Upper lobe of left lung (tissue), 6 donors: ENCODE results near the gene ACVR1. TPM values are rescaled to one million over a fixed set of nuclear protein-coding genes. Genes with fewer than 3 reads are reported as not detected.
A peak's percentile ranks its signal among the peaks of the same experiment; 100 is the strongest.

Experiments
- ATAC-seq, 2 donors: fragments of 200-7000 bp; cut with Tn5 transposase; one replicate each; pipeline ENCODE4 v1.9.1; 2022; ENCODE audit warnings: mild to moderate bottlenecking in 2 of 2, moderate library complexity in 2 of 2; ENCODE audit not compliant: low FRiP score in 2 of 2
- DNase-seq, 2 donors: peaks; one replicate each; pipeline ENCODE4 v3.0.0-alpha.2; 2019 to 2020
- H3K27ac ChIP-seq, 4 donors: fragments of 200-600 bp; sonication (generic); one replicate each; pipeline ENCODE4 v1.5.1; 2016 to 2019
- H3K27me3 ChIP-seq, 4 donors: fragments of 200-600 bp; sonication (generic); one replicate each; pipeline ENCODE4 v1.5.1; 2017 to 2019
- H3K36me3 ChIP-seq, 4 donors: fragments of 200-600 bp; sonication (generic); one replicate each; pipeline ENCODE4 v1.5.1; 2016 to 2019
- H3K4me1 ChIP-seq, 4 donors: fragments of 200-600 bp; sonication (generic); one replicate each; pipeline ENCODE4 v1.5.1; 2018 to 2019
- H3K4me3 ChIP-seq, 4 donors: fragments of 200-600 bp; sonication (generic); one replicate each; pipeline ENCODE4 v1.5.1; 2017 to 2019; ENCODE audit warnings: mild to moderate bottlenecking in 2 of 4, moderate library complexity in 1 of 4
- H3K9me3 ChIP-seq, 4 donors: fragments of 200-600 bp; sonication (generic); one replicate each; pipeline ENCODE4 v1.5.1; 2018 to 2019
- EP300 ChIP-seq, 4 donors: sonication (generic); formaldehyde crosslinking; IDR thresholded peaks; one replicate each; pipeline ENCODE4 v1.5.1; 2017; ENCODE audit warnings: antibody characterized with exemption in 4 of 4, control low read depth in 2 of 4
- POLR2A ChIP-seq, 4 donors: fragments of 450-650 bp; IDR thresholded peaks; one replicate each; pipeline ENCODE4 v1.5.1; 2016 to 2017; ENCODE audit warnings: antibody characterized with exemption in 4 of 4, mild to moderate bottlenecking in 2 of 4
- POLR2AphosphoS5 ChIP-seq, 2 donors: sonication (generic); formaldehyde crosslinking; IDR thresholded peaks; one replicate each; pipeline ENCODE4 v1.5.1; 2017; ENCODE audit warnings: antibody characterized with exemption in 2 of 2
- WGBS, 2 donors: methylation state at CpG; one replicate each; pipeline ENCODE4 v1.1.5; 2017 to 2018; 5-methylcytosine and 5-hydroxymethylcytosine counted together
- total RNA-seq, 6 donors: library from RNA; depleted of rRNA in 4 of 6; stranded (reverse); fragments of >200 nt in 4 of 6; gene quantifications; one replicate each; pipeline versions ENCODE4 v1.1.0 to v1.2.1, GENCODE V29; 2016 to 2021
- TF ChIP-seq, protein P1 (sequence below), 6 experiments: fragments of 450-650 bp in 4 of 6; fragments of 200-600 bp in 2 of 6; sonication (generic) in 2 of 6; IDR thresholded peaks; one replicate each; pipeline ENCODE4 v1.5.1; 2016 to 2019; ENCODE audit warnings: antibody characterized with exemption in 6 of 6
- donor health status: DM: no; HTN: no; CAD: no; lungs with moderate emphysema.
- donor health status: DM: no; HTN: yes; CAD: no; lungs with severe emphysema.

The ACVR1 gene
- total RNA-seq, 6 donors from 2014 or later: 16.4 to 38.8 (median 25.8) TPM

DNA sequence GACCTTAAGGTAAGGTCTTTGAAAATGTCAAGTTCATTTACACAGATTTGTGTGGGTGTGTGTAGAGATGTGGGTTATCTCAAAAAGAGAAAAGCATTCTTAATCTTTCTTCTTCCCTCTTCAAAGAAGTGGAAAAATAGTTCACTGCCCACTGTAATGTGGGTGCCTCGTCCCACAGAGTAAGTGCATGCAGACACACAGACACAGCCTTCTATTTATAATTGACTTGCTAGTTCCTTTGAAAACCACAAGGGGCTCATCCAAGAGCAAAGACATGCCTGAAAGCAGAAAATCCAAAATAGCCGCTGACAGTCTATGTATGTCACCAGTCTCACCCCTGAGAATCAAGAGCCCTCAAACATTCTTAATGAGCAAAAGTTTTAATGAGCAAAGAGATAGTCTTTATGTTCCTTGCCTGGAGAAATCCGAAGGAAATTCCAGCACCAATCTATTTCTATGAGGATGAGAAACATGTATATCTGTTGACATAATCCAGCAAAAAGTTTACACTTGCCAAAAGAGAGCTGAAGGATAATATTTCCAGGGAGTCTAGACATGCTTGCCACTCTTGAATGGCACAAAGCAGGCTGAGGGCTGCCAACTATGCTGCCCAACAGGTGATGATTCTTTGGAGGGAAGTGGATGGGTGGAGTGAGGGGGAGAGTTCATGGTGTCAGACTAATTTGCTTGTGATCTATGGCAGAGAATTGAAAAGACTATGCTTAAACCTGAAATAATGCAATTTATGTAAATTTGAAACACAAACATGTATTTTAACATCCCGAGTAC is 93.9 kb downstream of the ACVR1 start:
- TF ChIP-seq EP300 (IDR thresholded peaks at IDR 0.05): no peak
- TF ChIP-seq, protein P1, sequence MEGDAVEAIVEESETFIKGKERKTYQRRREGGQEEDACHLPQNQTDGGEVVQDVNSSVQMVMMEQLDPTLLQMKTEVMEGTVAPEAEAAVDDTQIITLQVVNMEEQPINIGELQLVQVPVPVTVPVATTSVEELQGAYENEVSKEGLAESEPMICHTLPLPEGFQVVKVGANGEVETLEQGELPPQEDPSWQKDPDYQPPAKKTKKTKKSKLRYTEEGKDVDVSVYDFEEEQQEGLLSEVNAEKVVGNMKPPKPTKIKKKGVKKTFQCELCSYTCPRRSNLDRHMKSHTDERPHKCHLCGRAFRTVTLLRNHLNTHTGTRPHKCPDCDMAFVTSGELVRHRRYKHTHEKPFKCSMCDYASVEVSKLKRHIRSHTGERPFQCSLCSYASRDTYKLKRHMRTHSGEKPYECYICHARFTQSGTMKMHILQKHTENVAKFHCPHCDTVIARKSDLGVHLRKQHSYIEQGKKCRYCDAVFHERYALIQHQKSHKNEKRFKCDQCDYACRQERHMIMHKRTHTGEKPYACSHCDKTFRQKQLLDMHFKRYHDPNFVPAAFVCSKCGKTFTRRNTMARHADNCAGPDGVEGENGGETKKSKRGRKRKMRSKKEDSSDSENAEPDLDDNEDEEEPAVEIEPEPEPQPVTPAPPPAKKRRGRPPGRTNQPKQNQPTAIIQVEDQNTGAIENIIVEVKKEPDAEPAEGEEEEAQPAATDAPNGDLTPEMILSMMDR (IDR thresholded peaks at IDR 0.05): peak in 2 of 6 experiments; percentile 15 to 17
- 58 to 70% methylated on average over 4 of the region's 4 CpGs for WGBS, 2 donors
- Histone ChIP-seq H3K27ac (no peak overlapping the region), H3K4me1 (peaks cover 27 to 39% (median 32%) of the 10 kb centered on the region in 4 donors), H3K9me3 (no peaks in the 10 kb centered on the region), H3K36me3 (peaks cover 0 to 21% (median 5%) of the 10 kb centered on the region in 4 donors), H3K27me3 (no peaks in the 10 kb centered on the region), H3K4me3 (no peak overlapping the region)
- DNase-seq (no peak), ATAC-seq (no peak)

DNA sequence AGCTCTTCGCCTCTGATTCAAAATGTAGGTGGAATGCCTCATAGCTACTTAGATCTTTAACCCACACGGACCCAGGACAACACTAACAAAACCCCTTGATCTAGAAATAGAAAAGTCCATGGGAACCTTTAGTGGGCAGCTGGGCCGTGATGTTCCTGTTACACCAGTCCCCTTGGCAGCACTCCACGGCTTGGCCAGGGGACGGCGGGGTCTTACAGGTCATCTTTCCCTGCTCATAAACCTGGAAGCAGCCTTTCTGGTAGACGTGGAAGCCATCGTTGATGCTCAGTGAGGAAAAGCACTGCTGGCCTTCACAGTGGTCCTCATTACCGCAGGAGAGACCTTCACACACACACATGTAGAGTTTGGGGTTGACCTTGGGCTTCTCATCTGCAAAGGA is 95.9 kb downstream of the ACVR1 start:
- H3K27ac ChIP-seq: no peak overlapping the region
- H3K9me3 ChIP-seq: no peaks in the 10 kb centered on the region
- H3K4me1 ChIP-seq: peaks cover 11 to 21% (median 19%) of the 10 kb centered on the region in 4 donors
- WGBS, 2 donors: 84% methylated on average over 9 of the region's 9 CpGs
- H3K36me3 ChIP-seq: peaks cover 0 to 37% (median 7%) of the 10 kb centered on the region in 4 donors
- H3K4me3 ChIP-seq: no peak overlapping the region
- TF ChIP-seq, protein P1 (IDR thresholded peaks at IDR 0.05): no peak
- no peak for TF ChIP-seq POLR2AphosphoS5 (IDR thresholded peaks at IDR 0.05)
- TF ChIP-seq EP300 (IDR thresholded peaks at IDR 0.05): no peak
- TF ChIP-seq POLR2A (IDR thresholded peaks at IDR 0.05): no peak
- no peaks in the 10 kb centered on the region for H3K27me3 ChIP-seq
- DNase-seq (no peak), ATAC-seq (no peak)

DNA sequence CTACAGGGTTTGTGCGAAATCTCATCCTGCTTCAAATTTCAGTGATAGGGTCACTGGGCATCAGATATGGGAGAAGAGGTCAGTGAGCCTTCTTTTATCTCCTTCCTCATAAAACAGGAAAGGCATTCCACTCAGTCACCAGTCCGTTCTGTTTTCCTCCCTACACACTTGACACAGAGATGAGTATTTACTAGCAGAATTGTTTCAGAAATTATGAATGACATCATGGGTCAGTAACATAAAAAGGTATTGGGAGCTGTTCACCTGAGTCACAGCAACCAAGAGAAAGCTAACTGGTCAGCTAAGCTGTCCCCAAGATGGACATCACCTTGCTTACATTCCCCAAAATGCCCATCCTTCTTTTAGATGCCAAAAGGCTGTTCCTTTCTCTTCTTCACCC is 96.3 kb downstream of the ACVR1 start:
- Histone ChIP-seq H3K9me3 (no peaks in the 10 kb centered on the region), H3K4me3 (no peak overlapping the region), H3K27ac (no peak overlapping the region), H3K36me3 (peaks cover 0 to 41% (median 7%) of the 10 kb centered on the region in 4 donors), H3K27me3 (no peaks in the 10 kb centered on the region), H3K4me1 (peaks cover 7 to 17% (median 14%) of the 10 kb centered on the region in 4 donors)
- DNase-seq: no peak
- TF ChIP-seq, protein P1 (IDR thresholded peaks at IDR 0.05): no peak
- no peak for TF ChIP-seq POLR2A (IDR thresholded peaks at IDR 0.05)
- TF ChIP-seq POLR2AphosphoS5 (IDR thresholded peaks at IDR 0.05): no peak
- no peak for TF ChIP-seq EP300 (IDR thresholded peaks at IDR 0.05)
- WGBS, 2 donors: 22 to 31% methylated on average over 2 of the region's 2 CpGs
- ATAC-seq: no peak

DNA sequence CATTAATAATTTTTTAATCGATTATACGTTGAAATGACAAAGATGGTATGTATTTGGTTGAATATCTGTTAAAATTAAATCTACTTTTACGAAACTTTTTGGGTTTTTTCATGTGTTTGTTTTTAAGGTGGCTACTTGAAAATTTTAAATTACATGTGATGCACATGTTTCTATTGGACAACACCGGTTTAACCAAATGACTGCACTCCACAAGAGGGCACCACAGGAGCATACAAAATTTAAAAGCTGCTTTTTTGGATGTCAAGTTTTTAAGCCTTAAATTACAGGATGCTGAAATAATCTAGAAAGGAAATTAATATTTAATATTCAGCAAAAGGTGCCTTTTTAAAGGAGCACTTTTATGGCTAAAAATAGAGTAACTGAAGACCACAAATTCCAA is 98.7 kb downstream of the ACVR1 start:
- no peak for DNase-seq
- 69 to 71% methylated on average over 4 of the region's 4 CpGs for WGBS, 2 donors
- H3K27me3 ChIP-seq: no peaks in the 10 kb centered on the region

More for the DNA sequence above, 98.7 kb downstream of the ACVR1 start:
- ATAC-seq: peak in 1 of 2 donors; percentile 65
- Histone ChIP-seq H3K9me3 (no peaks in the 10 kb centered on the region), H3K27ac (no peak overlapping the region), H3K4me1 (peaks cover 0 to 7% (median 5%) of the 10 kb centered on the region in 4 donors), H3K4me3 (no peak overlapping the region), H3K36me3 (peaks cover 0 to 62% (median 7%) of the 10 kb centered on the region in 4 donors)
- TF ChIP-seq, protein P1 (IDR thresholded peaks at IDR 0.05): peak in 5 of 6 experiments; percentile 20 to 69 (median 52)
- TF ChIP-seq POLR2A (IDR thresholded peaks at IDR 0.05): no peak
